Heart left ventricle (tissue), 16 donors: ENCODE measurements around the gene VPS33A. TPM values are rescaled to one million over a fixed set of nuclear protein-coding genes. Genes with fewer than 3 reads are reported as not detected.

Experiments used
- ATAC-seq, 4 donors: fragments of 200-7000 bp; cut with Tn5 transposase; one replicate each; pipeline ENCODE4 v1.9.1; 2020 to 2022; ENCODE audit warnings: moderate library complexity in 4 of 4, mild to moderate bottlenecking in 3 of 4, moderate number of reproducible peaks in 1 of 4
- DNase-seq, 5 donors: peaks; one replicate each; pipeline ENCODE4 v3.0.0-alpha.2; 2020
- H3K27ac ChIP-seq, 12 donors: fragments of 200-600 bp; sonication (generic) in 4 of 12; one replicate each; pipeline versions ENCODE4 v1.5.0 to v1.8.0; 2016 to 2022; ENCODE audit warnings: mild to moderate bottlenecking in 2 of 12
- H3K27me3 ChIP-seq, 9 donors: fragments of 200-600 bp; sonication (generic) in 2 of 9; one replicate each; pipeline versions ENCODE4 v1.5.1 to v1.8.0; 2016 to 2022; ENCODE audit warnings: mild to moderate bottlenecking in 3 of 9
- H3K36me3 ChIP-seq, 9 donors: fragments of 200-600 bp; sonication (generic) in 2 of 9; one replicate each; pipeline versions ENCODE4 v1.5.0 to v1.8.0; 2018 to 2022; ENCODE audit warnings: mild to moderate bottlenecking in 2 of 9
- H3K4me1 ChIP-seq, 12 donors: fragments of 200-600 bp; sonication (generic) in 4 of 12; one replicate each; pipeline versions ENCODE4 v1.5.0 to v1.8.0; 2016 to 2022; ENCODE audit warnings: mild to moderate bottlenecking in 3 of 12
- H3K4me3 ChIP-seq, 12 donors: fragments of 200-600 bp; sonication (generic) in 4 of 12; one replicate each; pipeline versions ENCODE4 v1.5.0 to v1.8.0; 2017 to 2022; ENCODE audit warnings: mild to moderate bottlenecking in 9 of 12, moderate library complexity in 4 of 12
- H3K9me3 ChIP-seq, 12 donors: fragments of 200-600 bp; sonication (generic) in 4 of 12; one replicate each; pipeline versions ENCODE4 v1.5.0 to v1.8.0; 2016 to 2022; ENCODE audit warnings: mild to moderate bottlenecking in 1 of 12
- CTCF ChIP-seq, 12 donors: fragments of 200-600 bp; sonication (generic) in 4 of 12; IDR thresholded peaks; one replicate each; pipeline versions ENCODE4 v1.5.0 to v1.8.0; 2018 to 2022; ENCODE audit warnings: antibody characterized with exemption in 12 of 12, mild to moderate bottlenecking in 5 of 12
- POLR2A ChIP-seq, 2 donors: fragments of 450-650 bp; IDR thresholded peaks; one replicate each; pipeline ENCODE4 v1.6.1; 2017; ENCODE audit warnings: antibody characterized with exemption in 2 of 2, mild to moderate bottlenecking in 2 of 2, moderate library complexity in 2 of 2
- WGBS, 4 donors: extraction: QIAGEN DNeasy Blood & Tissue Kit in 2 of 4; methylation state at CpG; one replicate each; pipeline versions ENCODE4 v1.1.5 to v1.1.7; 2013 to 2018; 5-methylcytosine and 5-hydroxymethylcytosine counted together
- intact Hi-C, 10 donors: fragments of 100-400 bp; cut with DNase I; formaldehyde crosslinking; loops; one replicate each; pipeline versions ENCODE4 v1.11.1 to v1.14.2; 2022
- polyA plus RNA-seq, 2 donors: library from polyadenylated mRNA; stranded (reverse); fragments of 200-250 nt; gene quantifications; one replicate each; pipeline ENCODE4 v1.2.3, GENCODE V29; 2013
- total RNA-seq, 9 donors: library from RNA; depleted of rRNA in 2 of 9; stranded (reverse); fragments of >200 nt in 2 of 9; fragmentation: NEBNext Ultra II Directional in 3 of 9; extraction: Animal tissue kit (Norgen Biotek cat#: 25700) in 3 of 9; gene quantifications; one replicate each; pipeline versions ENCODE4 v1.1.0 to v1.2.4, GENCODE V29; 2016 to 2023
- donor health status: ischemic (EF 13 %, LVEDD 7.1; RV severe dilation, severe dysfunction).
- donor health status: healthy with polysubstance abuse.
- donor health status: DM: no; HTN: yes; CAD: no.
- donor health status: DM: no; HTN: no; CAD: no.
- donor health status: ischemic (EF 25% LVEDD 6.9; RV normal size, moderate dysfunction).
- donor health status: ischemic (EF 25% LVEDD 5.7; RV mildly dilated, moderate dysfunction).
- donor health status: healthy.
- donor health status: DM: yes; HTN: yes; CAD: no.
- donor health status: ischemic (EF 35%, LVEDD 5.7; RV mildly dilated, moderate dysfunction).
- donor health status: nonischemic (EF 11% LVEDD 7.7; RV severe dilation, severe dysfunction).
- donor health status: DM: yes; HTN: yes; CAD: no.
- donor health status: PGD.
- donor health status: ischemic (EF 29% LVEDD 5.4; RV normal size, mild dysfunction).
- donor health status: nonischemic (EF 23%, LVEDD 6.1; RV moderate dilation, normal function).

Gene VPS33A
- total and polyA plus RNA-seq, 11 donors, result 5.6 to 16.7 (median 13.2) TPM

DNA sequence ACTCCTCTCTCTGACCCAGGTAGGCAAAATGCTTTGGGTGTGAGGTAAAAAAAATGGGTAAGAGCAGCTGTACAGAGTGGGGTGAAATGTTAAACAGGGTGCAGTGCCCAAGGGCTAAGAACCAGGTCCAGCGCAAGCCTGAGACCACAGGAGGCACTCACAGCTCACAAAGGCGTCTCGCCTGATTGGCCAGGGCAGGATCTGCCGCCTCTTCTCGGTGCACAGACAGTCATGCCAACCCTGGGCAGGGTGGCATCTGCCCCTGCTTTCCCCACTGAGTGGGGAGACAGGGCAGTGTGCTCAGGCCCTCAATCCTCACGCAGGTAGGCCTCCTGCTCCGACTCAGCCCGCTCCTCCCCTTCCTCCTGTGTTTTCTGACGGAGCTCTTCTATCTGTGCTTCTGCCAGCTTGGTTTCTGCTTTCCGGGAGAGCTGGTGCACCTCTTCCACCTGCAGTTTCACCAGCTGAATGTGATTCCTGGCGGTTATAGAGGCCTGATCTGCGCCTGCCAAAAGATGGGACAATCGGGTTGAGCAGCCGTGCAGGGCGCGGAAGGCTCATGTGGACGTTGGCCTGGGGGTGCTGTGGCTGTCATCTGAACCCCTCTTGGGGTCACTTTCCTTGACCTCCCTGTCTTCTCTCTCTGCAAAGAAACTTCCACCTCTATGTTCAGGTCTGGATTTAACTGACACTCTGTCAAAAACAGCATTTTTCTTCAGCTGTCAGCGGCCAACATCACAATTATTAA, 58.0 kb downstream of the VPS33A start:
- no peak overlapping the region for H3K27ac ChIP-seq
- TF ChIP-seq POLR2A (IDR thresholded peaks at IDR 0.05) (no peak), CTCF (IDR thresholded peaks at IDR 0.05) (no peak)
- H3K4me3 ChIP-seq, result no peak overlapping the region
- H3K36me3 ChIP-seq, result peaks cover 0 to 67% (median 66%) of the 10 kb centered on the region in 9 donors
- H3K9me3 ChIP-seq, result no peaks in the 10 kb centered on the region
- intact Hi-C loops, result loop anchor here in 1 of 10 donors (10.0 kb wide), 1 partner anchor 293 kb away; the partner anchor contains the start of gene CFAP251
- peaks cover 0 to 21% (median 14%) of the 10 kb centered on the region in 9 donors for H3K27me3 ChIP-seq
- peaks cover 0 to 15% (median 6%) of the 10 kb centered on the region in 12 donors for H3K4me1 ChIP-seq
- WGBS, 4 donors, result 90 to 94% (median 93%) methylated on average over 18 of the region's 18 CpGs
- no peak for ATAC-seq
- no peak for DNase-seq

DNA sequence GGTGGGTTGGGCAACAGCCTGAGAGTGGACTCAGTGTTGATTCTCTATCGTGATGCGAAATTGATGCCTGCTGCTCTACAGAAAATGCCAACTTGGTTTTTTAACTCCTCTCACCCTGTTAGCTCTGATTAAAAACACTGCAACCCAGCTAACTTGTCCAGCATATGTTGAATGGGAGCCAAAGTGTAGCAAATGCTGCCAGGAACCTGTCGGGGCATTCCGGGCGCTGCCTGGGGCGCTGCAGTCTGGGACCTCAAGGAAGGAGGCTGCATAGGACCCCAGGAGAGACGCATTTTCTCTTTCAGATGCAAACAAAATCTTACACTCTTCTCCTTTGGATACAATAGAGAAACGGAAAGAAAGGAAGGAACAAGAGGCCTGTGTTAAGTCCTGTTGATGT, 58.9 kb downstream of the VPS33A start:
- Histone ChIP-seq H3K9me3 (no peaks in the 10 kb centered on the region), H3K4me3 (no peak overlapping the region), H3K27ac (no peak overlapping the region), H3K36me3 (peaks cover 0 to 59% (median 57%) of the 10 kb centered on the region in 9 donors), H3K27me3 (peaks cover 8 to 29% (median 23%) of the 10 kb centered on the region in 9 donors), H3K4me1 (peaks cover 0 to 21% (median 11%) of the 10 kb centered on the region in 12 donors)
- intact Hi-C loops, result loop anchor here in 1 of 10 donors (10.0 kb wide), 1 partner anchor 293 kb away; the partner anchor contains the start of gene CFAP251
- no peak for ATAC-seq
- DNase-seq, result no peak
- TF ChIP-seq POLR2A (IDR thresholded peaks at IDR 0.05), result no peak
- no peak for TF ChIP-seq CTCF (IDR thresholded peaks at IDR 0.05)
- 73 to 83% (median 77%) methylated on average over 6 to 8 of the region's 8 CpGs for WGBS, 4 donors

DNA sequence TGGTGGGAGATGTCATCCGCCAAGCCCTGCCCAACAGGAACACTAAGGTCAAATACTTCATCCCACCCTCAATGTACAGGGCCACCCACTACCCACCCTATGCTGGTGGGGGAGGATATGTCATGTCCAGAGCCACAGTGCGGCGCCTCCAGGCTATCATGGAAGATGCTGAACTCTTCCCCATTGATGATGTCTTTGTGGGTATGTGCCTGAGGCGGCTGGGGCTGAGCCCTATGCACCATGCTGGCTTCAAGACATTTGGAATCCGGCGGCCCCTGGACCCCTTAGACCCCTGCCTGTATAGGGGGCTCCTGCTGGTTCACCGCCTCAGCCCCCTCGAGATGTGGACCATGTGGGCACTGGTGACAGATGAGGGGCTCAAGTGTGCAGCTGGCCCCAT, 59.3 kb downstream of the VPS33A start:
- Histone ChIP-seq H3K9me3 (no peaks in the 10 kb centered on the region), H3K27ac (no peak overlapping the region), H3K4me3 (no peak overlapping the region), H3K4me1 (peaks cover 0 to 21% (median 11%) of the 10 kb centered on the region in 12 donors), H3K36me3 (peaks cover 0 to 55% (median 53%) of the 10 kb centered on the region in 9 donors), H3K27me3 (peaks cover 11 to 32% (median 26%) of the 10 kb centered on the region in 9 donors)
- intact Hi-C loops, result loop anchor here in 1 of 10 donors (10.0 kb wide), 1 partner anchor 292 kb away; the partner anchor contains the start of gene CFAP251
- DNase-seq (no peak), ATAC-seq (peak in 2 of 4 donors; percentile 4 to 18)
- 82 to 100% (median 88%) methylated on average over 5 to 8 of the region's 8 CpGs for WGBS, 4 donors
- no peak for TF ChIP-seq POLR2A (IDR thresholded peaks at IDR 0.05)
- no peak for TF ChIP-seq CTCF (IDR thresholded peaks at IDR 0.05)
